HG02763 (cell line): ENCODE data around the gene INO80B.
"Not testable (repeated sequence)": the region's sequence is repeated elsewhere in the genome, so short reads cannot be mapped to it uniquely, and the experiment has no call there.

ENCODE experiments used
- ATAC-seq: cut with Tn5 transposase; IDR thresholded peaks from one replicate; pipeline ENCODE4 v1.9.1; 2021; ENCODE audit warnings: mild to moderate bottlenecking, moderate library complexity; ENCODE audit not compliant: unreplicated experiment

INO80B gene

DNA sequence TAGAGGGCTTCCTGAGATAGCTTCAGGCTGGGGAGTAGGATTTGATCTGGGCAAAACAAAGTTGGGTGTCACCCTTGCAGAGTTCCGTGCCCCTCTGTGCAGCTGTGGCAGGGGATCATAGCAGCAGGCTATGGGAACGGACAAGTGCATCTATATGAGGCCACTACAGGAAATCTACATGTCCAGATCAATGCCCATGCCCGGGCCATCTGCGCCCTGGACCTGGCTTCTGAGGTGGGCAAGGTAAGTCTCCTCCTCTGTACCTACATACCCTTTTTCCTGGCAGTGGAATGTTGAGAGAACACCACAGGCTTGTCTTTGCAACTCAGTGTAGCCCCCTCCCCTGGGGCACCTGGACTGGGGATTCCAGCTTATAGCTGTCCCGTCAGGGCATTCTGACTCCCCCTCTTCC lies 29.9 kb upstream of the INO80B start:
- ATAC-seq = no peak

DNA sequence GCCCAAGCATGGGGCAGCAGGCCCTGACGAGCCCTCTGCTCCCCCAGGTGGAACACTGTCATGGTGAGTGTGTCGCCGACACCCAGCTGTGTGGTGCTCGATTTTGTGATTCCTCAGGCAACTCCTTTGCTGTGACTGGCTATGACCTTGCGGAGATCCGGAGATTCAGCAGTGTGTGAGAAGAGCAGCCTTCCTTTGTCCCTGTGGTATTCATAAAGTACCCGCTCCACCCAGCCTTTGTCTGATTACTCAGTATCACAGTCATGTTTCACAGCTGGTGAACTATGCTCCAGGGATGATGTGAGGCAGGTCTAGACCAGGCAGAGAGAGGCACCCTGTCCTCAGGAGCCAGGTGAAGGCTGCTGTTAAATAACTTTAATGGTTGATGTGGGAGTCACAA lies 29.4 kb upstream of the INO80B start:
- no peak for ATAC-seq

DNA sequence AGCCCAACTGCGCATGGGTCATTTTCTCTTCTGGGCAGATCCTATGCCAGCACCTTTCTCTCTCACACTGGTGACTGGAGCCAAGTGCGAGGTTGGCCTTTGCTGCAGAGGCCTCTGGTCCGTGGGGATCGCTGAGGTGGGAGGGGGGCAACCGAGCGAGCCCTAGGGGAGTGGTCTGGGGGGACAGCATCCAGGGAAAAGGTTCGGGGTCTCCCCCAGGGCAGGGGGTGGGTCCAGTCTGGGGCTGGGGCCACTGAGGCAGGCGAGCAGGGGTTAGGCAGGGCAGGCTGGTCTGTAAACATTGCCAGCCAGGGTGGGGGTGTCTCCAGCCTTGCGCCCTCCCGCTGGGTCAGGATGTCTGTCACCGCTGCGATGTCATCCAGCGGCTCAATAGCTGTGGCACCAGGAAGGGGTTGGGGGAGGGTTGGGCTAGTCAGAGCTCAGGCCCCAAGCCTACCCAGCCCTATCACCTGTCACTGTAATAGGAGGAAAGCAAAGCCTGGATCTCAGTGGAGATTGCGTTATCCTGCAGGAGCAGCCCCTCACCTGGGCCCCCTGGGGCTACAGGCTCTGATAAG lies 28.6 kb upstream of the INO80B start:
- no peak for ATAC-seq

DNA sequence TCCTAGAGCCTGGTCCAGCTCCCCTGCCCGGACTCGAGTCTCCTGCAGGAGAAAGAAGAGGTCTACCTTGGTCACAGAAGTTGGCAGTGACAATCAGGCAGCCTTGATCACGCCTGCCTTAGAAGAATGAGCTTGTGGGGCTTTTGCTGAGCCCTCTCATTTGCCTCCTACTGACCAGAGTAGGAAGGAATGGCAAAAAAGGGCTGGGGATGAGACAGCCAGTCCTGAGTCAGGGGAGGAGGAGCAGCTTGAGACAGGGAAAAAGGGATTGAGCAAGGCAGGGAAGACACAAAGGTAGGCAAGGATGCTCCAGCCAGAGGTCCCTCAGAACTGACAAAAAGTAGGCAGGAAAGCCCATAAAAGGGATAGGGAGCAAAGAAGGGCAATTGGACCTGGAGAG lies 27.3 kb upstream of the INO80B start:
- no peak for ATAC-seq

DNA sequence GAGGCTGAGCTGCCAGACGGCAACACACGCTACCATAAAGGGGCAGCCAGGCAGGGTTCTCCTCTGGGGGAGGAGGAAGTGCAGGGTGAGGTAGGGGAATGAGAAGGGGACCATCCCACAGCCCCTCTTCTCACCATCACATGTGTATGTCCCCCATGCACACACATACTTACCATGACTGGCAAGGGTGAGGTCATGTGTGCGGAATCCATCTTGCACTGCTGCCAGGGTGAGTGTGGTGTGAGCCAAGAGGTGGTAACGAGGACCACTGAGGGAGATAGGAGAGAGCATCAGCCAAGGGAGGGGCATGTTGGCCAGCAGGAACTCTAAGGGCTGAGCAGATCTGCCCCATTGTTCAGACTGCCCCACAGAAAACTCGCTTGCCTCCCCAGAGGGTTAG lies 26.2 kb upstream of the INO80B start:
- no peak for ATAC-seq

DNA sequence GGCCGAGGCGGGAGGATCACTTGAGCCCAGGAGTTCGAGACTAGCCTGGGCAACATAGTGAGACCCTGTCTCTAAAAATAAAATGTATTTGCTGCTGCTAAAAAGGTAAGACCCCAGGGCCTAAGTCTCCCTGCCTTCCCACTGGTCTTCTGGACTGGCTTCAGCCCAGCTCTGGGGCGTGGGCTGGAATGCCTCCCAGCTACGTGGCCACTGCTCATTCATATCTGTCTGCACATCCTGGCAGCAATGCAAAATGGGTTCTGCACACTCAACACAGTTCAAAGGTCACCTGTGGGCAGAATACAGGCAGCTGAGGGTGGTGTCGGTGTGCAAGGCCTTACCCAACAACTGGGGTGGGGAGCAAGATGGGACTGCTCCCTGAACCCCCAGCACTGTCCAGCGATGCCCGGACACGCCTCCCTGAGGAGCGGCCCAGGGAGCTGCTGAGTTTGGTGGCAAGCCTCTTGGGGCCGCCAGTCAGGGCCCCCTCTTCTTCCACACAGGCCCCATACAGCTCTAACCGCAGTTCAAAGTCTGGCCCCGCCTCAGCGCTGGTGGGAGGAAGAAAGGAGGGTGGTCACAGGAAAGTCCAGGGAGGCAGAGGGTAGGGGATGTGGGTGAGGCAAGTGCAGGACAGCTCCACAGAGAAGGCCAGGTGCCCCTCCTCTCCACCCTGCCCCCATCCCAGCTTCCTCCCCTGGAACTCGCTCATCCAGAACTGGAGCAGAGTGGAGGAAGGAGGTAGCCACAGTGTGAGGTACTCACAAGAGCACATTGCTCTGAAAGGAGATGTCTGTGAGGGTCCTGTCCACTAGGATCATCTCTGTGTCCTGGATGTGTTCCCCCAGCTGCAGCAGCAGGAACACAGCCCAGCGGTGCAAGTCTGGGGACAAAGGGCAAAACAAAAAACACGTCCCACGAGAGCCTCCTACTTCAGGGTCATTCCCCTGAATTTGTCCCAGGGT lies 25.1 kb upstream of the INO80B start:
- no peak for ATAC-seq

DNA sequence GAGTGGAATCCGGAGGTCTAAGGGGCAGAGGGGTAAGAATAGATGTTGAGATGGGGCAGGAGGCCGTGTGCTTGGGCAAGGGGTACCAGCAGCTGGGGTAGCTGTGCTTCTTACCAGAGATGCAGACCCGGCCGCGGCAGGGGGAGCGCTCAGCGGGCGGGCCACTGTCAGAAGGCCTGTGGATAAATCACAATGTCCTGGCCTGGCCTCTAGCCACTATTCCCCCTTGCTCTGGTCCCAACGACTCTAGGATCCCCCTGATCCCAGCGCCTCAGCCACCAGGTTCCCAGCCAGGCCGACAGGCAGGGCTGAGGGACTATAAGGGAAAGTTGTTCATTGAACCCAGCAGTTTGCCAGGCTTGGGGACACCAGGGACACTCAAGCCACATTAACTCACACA lies 24.4 kb upstream of the INO80B start:
- ATAC-seq = no peak

DNA sequence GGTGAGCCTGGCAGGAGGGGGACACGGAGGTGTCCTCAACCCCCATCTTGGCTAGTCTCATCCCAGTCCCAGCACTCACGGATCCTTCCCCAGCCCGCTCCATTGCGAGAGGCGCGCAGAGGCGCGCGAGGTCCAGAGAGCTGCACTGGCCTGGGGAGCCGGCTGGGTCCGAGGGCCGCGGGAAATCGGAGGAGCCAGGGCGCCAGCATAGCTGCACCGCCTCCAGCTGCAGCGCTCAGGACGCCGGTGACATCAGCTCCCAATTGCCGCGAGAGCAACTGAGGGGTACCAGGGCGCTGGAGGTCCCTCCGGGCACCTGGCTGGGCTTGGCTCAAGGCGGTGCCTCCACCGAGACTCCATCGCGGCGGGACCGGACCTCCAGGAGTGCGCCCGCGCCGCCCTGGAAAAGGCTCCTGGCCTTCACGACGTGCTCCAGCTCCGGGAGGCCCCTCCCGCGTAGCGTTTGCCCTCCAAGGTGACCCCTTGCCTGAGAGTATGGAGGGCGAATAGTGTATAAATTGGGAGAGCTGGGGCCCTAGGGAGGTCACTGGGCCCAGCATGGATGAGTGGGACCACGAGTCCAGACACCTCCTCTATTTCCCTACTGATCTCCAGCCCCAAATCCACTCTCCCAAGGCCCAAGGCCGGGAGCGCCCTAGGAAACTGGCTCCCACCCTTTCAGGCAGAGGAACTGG lies 18.6 kb upstream of the INO80B start:
- no peak for ATAC-seq

DNA sequence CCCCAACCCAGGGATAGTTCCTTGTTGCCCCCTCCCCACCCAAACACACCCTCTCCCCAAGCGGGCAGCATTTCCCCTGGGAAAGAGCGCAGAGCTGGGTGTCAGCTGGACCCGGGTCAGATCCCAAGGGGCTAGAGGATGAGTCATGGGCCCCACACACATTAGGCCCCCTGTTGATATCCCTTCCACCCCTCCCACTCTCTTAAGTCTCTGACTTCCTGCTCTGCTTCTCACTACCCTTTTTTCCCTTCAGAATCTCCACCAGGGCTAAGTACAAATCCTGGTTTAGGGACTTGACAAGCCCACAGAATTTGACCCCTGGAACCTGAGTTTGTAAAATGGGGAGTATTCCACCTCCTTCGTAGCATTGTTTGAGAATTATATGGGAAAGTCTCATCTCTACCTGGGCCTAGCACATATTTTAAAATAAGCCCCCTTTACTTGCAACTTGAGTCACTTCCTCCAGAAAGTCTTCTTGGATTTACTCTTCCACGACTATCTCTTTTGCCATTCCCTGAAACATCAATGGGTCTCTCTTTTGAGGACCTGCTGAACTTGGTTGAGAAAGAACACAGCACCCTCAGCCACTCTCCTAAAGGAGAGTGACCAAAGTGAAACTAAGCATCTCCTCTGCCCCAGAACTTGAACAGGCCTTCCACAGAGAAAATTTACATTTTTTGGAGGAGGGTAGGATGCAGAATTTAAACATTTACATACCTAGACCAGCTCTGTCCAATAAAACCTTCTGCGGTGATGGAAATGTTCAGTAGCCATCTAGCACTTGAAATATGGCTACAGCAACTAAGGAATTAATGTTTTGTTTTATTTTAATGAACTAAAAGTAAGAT lies 17.8 kb upstream of the INO80B start:
- no peak for ATAC-seq

DNA sequence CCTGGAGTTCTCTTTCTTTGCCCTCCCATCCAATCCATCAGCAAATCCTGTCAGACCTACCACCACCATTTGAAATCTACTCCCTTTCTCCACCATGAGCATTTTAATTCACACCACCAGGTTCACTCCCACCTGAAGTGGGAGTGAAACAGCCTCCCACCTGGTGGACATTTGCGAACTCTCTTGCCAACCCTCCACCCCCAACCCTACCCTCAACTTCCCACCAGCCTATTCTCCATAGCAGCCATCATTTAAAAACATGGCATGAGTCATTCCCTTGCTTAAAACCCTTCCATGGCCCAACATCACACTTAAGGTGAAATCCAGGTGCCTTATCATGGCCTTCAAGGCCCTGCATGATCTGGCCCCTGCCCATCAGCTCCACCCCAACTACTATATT lies 16.6 kb upstream of the INO80B start:
- no peak for ATAC-seq

DNA sequence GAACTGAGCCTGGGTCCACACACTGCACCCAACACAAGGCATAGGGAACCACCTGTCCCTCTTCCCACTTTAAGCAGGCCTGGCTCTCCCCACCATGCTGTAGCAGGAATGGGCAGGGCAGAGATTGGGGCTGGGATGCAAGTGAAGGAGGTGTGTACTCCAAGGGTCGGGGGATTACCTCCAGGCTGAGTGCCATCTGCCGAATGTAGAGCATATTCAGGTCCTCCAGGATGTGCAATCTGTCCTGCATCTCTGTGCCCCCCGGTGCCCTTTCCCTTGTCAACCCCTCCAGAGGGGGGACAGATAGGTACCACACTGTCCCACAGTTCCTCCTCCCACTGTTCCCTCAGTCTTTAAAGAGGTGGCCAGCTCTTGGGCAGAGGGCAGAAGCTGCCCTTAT lies 15.5 kb upstream of the INO80B start:
- no peak for ATAC-seq

DNA sequence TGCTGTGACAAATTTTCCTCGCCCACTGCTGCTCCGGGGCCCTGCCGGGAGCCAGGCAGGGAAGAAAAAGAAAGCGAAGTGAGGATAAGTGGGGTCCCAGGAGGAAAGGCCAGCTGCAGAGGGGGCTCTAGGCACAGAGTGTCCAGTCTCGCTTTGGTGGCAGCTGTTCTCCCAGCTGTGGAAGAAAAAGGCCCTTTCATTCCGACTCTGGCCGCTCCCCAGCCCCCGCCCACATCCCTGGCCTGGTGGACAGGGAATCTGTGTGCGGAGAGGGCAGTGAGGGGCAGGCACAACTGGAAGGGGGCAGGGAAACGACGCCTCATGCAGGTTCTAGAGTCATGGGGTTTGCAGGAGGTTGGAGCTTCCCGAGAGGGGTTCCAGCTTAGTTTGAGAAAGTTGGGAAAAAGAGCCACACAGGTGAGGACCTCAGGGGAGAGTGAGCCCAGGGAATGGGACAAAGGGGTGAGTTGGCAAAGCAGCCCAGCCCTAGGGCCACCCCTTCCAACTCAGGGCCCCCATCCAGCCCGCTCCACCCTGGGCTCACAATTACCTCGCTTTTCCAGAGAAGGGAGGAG lies 15.0 kb upstream of the INO80B start:
- ATAC-seq = no peak

DNA sequence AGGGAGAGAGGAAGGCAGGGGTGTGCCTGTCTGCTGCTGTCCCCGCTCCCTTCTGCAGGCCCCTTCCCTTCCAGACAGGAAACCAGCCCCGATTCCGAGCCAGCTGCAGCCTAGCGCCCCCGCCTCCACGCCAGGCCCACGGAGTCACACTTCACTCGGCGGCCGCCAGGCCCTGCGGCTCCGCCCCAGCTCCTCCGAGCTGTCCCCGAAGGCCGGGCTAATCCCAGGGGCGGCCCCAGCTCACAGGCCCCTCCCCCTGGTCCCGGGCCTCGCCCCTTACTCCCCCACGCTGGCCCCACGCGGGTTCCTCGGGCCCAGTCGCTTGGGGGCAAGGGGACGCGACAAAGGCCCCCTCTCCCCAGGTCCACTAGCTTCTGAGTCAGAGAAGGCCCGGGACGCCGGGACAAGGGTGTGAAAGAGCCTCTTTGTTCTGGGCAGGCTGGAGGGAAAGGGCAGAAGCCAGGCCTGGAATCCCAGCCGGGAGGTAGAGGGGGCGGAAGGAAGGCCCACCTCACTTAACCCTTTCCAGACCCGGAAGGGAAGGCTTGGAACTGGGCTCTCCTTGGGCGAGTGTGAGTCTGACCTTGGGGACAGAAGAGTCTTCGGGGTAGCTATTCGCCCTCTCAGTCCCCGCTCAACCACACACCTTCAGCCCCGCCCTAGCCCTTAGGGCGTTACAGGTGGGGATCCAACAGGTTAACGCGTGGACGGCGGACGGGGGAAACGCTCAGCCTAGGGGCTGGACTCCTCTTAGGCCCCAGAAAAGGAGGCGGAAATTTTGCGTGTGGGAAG lies 14.3 kb upstream of the INO80B start:
- peak; percentile 88 for ATAC-seq

DNA sequence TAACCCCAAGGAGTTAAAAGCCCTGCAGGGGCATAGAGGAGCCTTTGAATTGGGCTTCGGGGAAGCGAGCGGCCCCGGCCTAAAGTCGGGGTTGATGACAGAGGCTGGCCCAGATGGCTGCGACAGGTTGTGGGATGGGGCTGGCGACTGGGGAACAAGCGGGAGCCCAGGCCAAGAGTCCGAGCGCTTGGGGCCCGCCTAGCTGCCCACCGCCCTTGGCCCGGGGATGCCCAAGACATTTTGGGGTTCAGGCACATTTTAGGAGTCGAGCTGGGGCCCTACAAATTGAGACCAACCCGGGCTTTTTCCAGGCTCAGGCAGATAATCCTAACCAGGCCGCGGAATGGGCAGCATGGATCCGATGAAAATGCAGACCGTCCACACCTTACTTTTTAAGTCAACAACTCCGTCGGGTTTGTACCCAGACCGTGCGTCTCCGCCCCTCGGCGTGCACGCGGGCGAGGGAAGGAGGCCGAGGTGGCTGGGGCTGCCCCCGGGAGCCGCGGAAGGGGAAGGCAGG lies 13.7 kb upstream of the INO80B start:
- ATAC-seq = no peak

DNA sequence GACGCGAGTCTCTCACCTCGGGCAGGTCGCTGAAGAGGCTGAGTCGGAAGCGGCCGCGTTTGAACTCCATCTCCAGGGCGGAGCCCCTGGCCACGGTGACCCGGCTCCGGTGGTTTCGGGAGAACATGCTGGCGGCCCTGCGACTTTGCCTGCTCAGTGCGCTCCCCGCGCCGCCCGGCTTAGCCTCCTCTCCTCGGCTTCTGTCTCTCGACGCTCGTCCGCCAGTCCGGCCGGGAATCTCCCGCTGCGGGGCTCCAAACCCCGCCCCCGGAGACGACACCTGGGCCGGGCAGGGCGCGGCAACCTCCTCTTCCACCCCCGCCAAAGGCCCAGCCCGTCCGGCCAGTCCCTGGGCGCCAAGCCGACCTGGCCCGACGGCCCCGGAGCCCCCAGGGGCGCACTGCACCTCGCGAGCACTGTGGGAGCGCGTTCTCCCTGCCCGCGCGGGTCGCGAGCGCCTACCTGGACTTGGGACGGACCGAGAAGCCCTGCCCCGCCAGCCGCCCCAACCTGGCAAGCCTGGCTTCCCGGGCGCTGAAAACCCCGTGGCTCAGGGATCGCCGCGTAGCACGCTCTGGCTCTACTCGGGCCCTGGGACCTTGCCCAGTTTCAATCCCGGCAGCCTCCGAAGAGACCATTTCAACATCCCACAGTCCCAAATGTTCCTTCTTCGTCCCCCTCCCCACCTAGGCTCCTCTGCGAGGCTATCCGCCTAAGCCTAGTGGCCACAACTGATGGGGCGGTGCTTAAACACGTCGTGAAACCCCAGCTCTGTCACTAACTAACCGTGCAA lies 13.0 kb upstream of the INO80B start, which contains the start of gene RTKN:
Gene RTKN, minus strand, starts transcription at position 248 of the 793 bp plus-strand sequence. Its CDS starts 121 bp downstream, at position 127.
- ATAC-seq = no peak

DNA sequence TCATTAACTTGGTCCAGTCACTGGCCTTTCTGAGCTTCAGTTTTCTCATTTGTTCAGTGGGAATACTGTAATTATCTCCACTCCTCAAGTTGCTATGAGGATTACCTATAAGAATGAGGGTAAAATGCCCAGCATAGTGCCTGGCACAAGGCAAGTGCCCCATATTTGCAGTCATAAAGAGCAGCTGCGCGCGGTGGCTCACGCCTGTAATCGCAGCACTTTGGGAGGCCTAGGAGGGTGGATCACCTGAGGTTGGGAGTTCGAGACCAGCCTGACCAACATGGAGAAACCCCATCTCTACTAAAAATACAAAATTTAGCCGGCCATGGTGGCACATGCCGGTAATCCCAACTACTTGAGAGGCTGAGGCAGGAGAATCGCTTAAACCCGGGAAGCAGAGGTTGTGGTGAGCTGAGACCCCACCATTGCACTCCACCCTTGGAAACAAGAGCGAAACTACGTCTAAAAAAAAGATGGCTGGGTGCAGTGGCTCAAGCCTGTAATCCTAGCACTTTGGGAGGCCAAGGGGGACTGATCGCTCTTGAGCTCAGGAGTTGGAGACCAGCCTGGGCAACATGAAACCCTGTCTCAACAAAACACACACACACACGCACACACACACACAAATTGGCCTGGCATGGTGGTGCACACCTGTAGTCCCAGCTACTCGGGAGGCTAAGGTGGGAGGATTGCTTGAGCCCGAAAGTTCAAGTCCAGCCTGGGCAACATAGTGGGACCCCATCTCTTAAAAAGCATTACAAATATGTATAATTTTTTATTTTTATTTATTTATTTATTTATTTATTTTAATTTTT lies 12.2 kb upstream of the INO80B start:
- ATAC-seq = not testable (repeated sequence)

DNA sequence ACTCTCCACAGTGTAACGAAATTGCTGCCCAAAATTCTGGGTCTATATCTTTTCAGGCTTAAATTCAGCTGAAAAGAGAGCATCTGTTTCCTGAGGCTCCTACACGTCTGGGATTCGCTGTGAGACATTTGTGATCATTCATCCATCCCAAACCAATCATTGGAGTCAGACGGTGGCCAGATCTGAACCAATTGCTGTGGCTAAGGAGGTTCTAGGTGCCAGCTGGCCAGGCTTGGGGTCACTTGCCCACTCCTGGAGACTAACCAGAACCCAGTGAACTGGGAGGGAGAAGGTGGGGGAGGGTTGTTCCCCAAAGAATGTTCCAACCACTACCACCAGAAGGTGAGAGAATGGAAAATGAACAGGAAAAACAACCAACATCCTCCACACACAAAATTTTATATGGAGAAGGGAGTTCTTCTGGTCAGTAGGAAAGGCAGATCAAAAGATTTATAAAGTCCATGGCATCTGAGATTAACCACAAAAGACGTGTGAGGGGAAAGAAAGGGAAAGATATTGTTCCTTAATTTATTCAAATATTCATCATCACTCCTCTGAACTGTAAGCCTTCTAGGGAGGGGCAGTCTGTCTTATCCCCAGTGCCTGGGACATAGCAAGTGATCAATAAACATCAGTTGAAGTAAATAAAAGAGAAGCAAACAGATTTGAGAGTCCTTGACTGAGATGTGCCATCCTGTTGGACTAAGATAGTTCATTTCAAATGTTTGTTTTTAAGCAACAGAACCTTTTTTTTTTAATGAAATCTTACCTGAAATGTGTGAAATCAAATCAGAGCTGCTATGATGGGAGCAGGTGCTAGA lies 10.2 kb upstream of the INO80B start:
- ATAC-seq = no peak
